NCI-H146 treated with DMSO at 0.1 percent for 48 hours (cell line): ENCODE measurements around the gene TNC.

Experiments
- DNase-seq: peaks from one replicate; lab custom pipeline; 2025; ENCODE audit not compliant: unreplicated experiment; lab: John Stamatoyannopoulos, UW

The TNC gene

GRCh38 chr9:114981063-114981462, 136.9 kb downstream of the TNC start:
- no peak for DNase-seq

- DNase-seq: no peak
Measured at GRCh38 chr9:114973216-114973615, 144.7 kb downstream of the TNC start.

GRCh38 chr9:114972510-114973136, 145.3 kb downstream of the TNC start:
- DNase-seq: no peak
